T-helper 9 cell (primary cell): Measurements from ENCODE around the gene PRCC.
A peak's percentile ranks its signal among the peaks of the same experiment; 100 is the strongest.

Source experiments
- DNase-seq: peaks from one replicate; pipeline ENCODE4 v3.0.0-alpha.2; 2020

PRCC gene

GRCh38 chr1:156797212-156797871 is 30.0 kb downstream of the PRCC start:
- DNase-seq, result peak; percentile 46

- DNase-seq, result no peak
These were observed 34.2 kb downstream of the PRCC start for GRCh38 chr1:156801409-156802121.

GRCh38 chr1:156802421-156802935 is 35.1 kb downstream of the PRCC start:
- no peak for DNase-seq

- no peak for DNase-seq
These were observed 35.9 kb downstream of the PRCC start for GRCh38 chr1:156803086-156803851.

- no peak for DNase-seq
These were observed 36.7 kb downstream of the PRCC start for GRCh38 chr1:156804026-156804425.

- DNase-seq, result no peak
These were observed 37.4 kb downstream of the PRCC start for GRCh38 chr1:156804572-156805243.

- DNase-seq, result no peak
These were observed 38.6 kb downstream of the PRCC start for GRCh38 chr1:156805766-156806511.

GRCh38 chr1:156806512-156807440 is 39.4 kb downstream of the PRCC start:
- no peak for DNase-seq

- DNase-seq, result no peak
These were observed 40.3 kb downstream of the PRCC start for GRCh38 chr1:156807627-156808026.

GRCh38 chr1:156808186-156809030 is 41.1 kb downstream of the PRCC start:
- no peak for DNase-seq

GRCh38 chr1:156809281-156809680 is 41.9 kb downstream of the PRCC start:
- no peak for DNase-seq

- DNase-seq, result no peak
These were observed 42.5 kb downstream of the PRCC start for GRCh38 chr1:156809711-156810366.

GRCh38 chr1:156811168-156811567 is 43.8 kb downstream of the PRCC start:
- no peak for DNase-seq

GRCh38 chr1:156812293-156812990 is 45.1 kb downstream of the PRCC start:
- no peak for DNase-seq

- no peak for DNase-seq
These were observed 46.0 kb downstream of the PRCC start for GRCh38 chr1:156813298-156813697.

- DNase-seq, result peak; percentile 78
These were observed 46.6 kb downstream of the PRCC start for GRCh38 chr1:156813750-156814570.

- peak; percentile 55 for DNase-seq
These were observed 47.4 kb downstream of the PRCC start for GRCh38 chr1:156814571-156815260.
